Mesodermal cell (in vitro differentiated cells): ENCODE measurements around the gene LNPEP.
"Not testable (repeated sequence)": the region's sequence is repeated elsewhere in the genome, so short reads cannot be mapped to it uniquely, and the experiment has no call there.

Experiments
- H3K27ac ChIP-seq: 2 replicates; pipeline ENCODE4 v1.7.0; 2013; ENCODE audit warnings: mild to moderate bottlenecking, low read depth, low read length, moderate library complexity; ENCODE audit not compliant: severe bottlenecking
- H3K36me3 ChIP-seq: 2 replicates; pipeline ENCODE4 v1.7.1; 2013; ENCODE audit warnings: mild to moderate bottlenecking, low read length, moderate library complexity; ENCODE audit not compliant: control insufficient read depth, insufficient read depth
- H3K4me1 ChIP-seq: one replicate; pipeline ENCODE4 v1.7.1; 2013; ENCODE audit warnings: mild to moderate bottlenecking, low read length; ENCODE audit not compliant: insufficient read depth, control insufficient read depth, poor library complexity, severe bottlenecking
- H3K4me3 ChIP-seq: 2 replicates; pipeline ENCODE4 v1.7.0; 2013; ENCODE audit warnings: low read length, control low read depth, mild to moderate bottlenecking; ENCODE audit not compliant: insufficient read depth, poor library complexity, severe bottlenecking; ENCODE audit errors: extremely low read depth
- H3K9me3 ChIP-seq: 2 replicates; pipeline ENCODE4 v1.7.1; 2013; ENCODE audit warnings: mild to moderate bottlenecking, low read length, moderate library complexity; ENCODE audit not compliant: control insufficient read depth
- WGBS, 2 experiments: methylation state at CpG; one replicate each; pipeline ENCODE4 v1.1.5; 2013; ENCODE audit warnings: missing lambda C conversion rate in 2 of 2; ENCODE audit not compliant: insufficient coverage in 2 of 2; 5-methylcytosine and 5-hydroxymethylcytosine counted together

Gene LNPEP

DNA sequence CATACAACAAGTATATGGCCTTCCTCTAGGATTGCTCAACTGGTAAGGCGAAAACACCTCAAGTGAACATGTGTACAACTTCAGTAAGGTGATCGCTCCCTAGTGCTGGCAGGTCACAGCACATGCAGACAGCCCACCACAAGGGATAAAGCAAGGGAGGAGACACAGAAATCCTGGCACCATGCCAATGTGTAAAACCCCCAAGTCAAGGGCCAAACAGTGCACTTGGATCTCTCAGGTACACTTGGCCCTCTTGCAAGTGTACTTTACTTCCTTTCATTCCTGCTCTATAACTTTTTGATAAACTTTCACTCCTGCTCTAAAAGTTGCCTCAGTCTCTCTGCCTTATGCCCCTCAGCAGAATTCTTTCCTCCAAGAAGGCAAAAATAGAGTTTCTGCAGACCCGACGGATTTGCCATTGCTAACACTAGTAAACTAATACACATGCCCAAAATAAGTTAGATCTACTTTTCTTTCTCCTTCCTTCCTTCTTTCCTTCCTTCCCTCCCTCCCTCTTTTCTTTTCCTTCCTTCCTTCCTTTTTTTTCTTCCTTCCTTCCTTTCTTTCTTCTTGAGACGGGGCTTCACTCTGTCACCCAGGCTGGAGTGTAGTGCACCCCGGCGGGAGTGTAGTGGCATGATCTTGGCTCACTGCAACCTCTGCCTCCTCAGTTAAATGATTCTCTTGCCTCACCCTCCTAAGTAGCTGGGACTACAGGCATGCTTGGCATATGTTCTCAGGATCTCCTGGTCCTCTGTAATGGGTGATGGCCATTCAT, 6.8 kb upstream of the LNPEP start:
- Histone ChIP-seq H3K9me3 (no peaks in the 10 kb centered on the region), H3K4me3 (no peak overlapping the region), H3K36me3 (no peaks in the 10 kb centered on the region), H3K4me1 (no peaks in the 10 kb centered on the region), H3K27ac (no peak overlapping the region)
- WGBS, 2 experiments = 95 to 96% methylated on average over 7 of the region's 7 CpGs

DNA sequence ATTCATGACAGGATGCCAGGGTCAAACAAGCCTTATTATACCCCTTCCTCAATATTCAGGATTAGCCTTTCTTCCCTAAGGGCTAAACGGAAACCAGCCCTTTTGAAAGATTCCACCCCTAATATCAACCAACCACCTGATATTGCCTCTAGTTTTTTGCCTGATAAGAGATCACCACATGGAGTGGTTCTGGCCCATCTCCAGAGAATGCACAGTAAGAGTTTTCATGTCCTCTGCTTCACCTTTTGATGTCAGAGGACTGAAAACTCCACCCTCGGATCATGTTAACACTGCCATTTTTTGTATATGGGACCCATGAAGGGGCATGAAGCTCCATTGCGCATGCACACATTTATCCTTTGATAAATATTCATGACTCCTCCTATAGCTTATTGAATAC, 5.8 kb upstream of the LNPEP start:
- H3K9me3 ChIP-seq = no peaks in the 10 kb centered on the region
- no peak overlapping the region for H3K4me3 ChIP-seq
- H3K27ac ChIP-seq = no peak overlapping the region
- H3K36me3 ChIP-seq = no peaks in the 10 kb centered on the region
- no peaks in the 10 kb centered on the region for H3K4me1 ChIP-seq
- 80 to 90% methylated on average over 3 of the region's 3 CpGs for WGBS, 2 experiments

GRCh38 chr5:96930589-96930988, 5.3 kb upstream of the LNPEP start:
- Histone ChIP-seq H3K27ac (no peak overlapping the region), H3K4me1 (no peaks in the 10 kb centered on the region), H3K9me3 (no peaks in the 10 kb centered on the region), H3K36me3 (no peaks in the 10 kb centered on the region), H3K4me3 (no peak overlapping the region)
- WGBS, 2 experiments = 81 to 83% methylated on average over 1 to 2 of the region's 3 CpGs

GRCh38 chr5:96931037-96931436, 4.8 kb upstream of the LNPEP start:
- 87 to 100% methylated on average over 2 of the region's 2 CpGs for WGBS, 2 experiments
- H3K4me3 ChIP-seq, H3K36me3 ChIP-seq, H3K9me3 ChIP-seq, H3K4me1 ChIP-seq, H3K27ac ChIP-seq: not testable (repeated sequence)

DNA sequence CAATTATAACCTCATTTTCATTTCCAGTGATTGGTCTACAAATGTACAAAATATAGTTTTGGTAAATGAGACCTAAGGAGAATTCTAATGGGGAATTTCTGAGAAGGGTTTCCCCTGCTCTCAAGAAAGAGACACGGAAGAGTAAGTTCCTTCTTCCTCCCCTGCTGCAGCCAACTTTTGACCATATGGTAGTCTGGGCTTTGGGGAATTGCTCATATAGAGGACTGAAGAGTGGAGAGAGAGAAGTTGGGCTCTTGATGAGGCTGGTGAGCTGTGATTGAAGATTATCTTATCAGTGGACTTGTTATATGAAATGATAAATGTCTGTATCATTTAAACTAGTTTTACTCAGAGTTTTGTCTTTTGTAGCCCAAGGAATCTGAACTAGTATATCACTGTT, 4.3 kb upstream of the LNPEP start:
- Histone ChIP-seq H3K27ac (no peak overlapping the region), H3K4me1 (no peaks in the 10 kb centered on the region), H3K36me3 (no peaks in the 10 kb centered on the region), H3K4me3 (no peak overlapping the region), H3K9me3 (no peaks in the 10 kb centered on the region)
- WGBS, 2 experiments = 80% methylated on average over 1 of the region's 1 CpG; no CpG with 5 or more reads in 1 of the 2 experiments

- no peaks in the 10 kb centered on the region for H3K4me1 ChIP-seq
- H3K27ac ChIP-seq = no peak overlapping the region
- H3K9me3 ChIP-seq = no peaks in the 10 kb centered on the region
- no peak overlapping the region for H3K4me3 ChIP-seq
- no peaks in the 10 kb centered on the region for H3K36me3 ChIP-seq
- WGBS, 2 experiments = 100% methylated on average over 2 of the region's 5 CpGs; no CpG with 5 or more reads in 1 of the 2 experiments
Observed at GRCh38 chr5:96932026-96932425, 3.9 kb upstream of the LNPEP start.

GRCh38 chr5:96933764-96934707, 1.8 kb upstream of the LNPEP start:
- H3K27ac ChIP-seq = peak overlapping the region; percentile 84
- H3K9me3 ChIP-seq = no peaks in the 10 kb centered on the region
- H3K36me3 ChIP-seq = no peaks in the 10 kb centered on the region
- 23 to 49% methylated on average over 7 to 9 of the region's 13 CpGs for WGBS, 2 experiments
- no peaks in the 10 kb centered on the region for H3K4me1 ChIP-seq
- peak overlapping the region; percentile 71 for H3K4me3 ChIP-seq

GRCh38 chr5:96934708-96935558, 947 bp upstream of the LNPEP start:
- peak overlapping the region; percentile 71 for H3K4me3 ChIP-seq
- no peaks in the 10 kb centered on the region for H3K9me3 ChIP-seq
- no peaks in the 10 kb centered on the region for H3K36me3 ChIP-seq
- H3K4me1 ChIP-seq = no peaks in the 10 kb centered on the region
- H3K27ac ChIP-seq = peak overlapping the region; percentile 84
- WGBS, 2 experiments = 0% methylated on average over 65 to 69 of the region's 80 CpGs

GRCh38 chr5:96936431-96937320, 796 bp downstream of the LNPEP start:
- Histone ChIP-seq H3K36me3 (no peaks in the 10 kb centered on the region), H3K9me3 (no peaks in the 10 kb centered on the region), H3K4me3 (peak overlapping the region; percentile 71), H3K4me1 (no peaks in the 10 kb centered on the region), H3K27ac (no peak overlapping the region)
- WGBS, 2 experiments = 0 to 2% methylated on average over 18 to 21 of the region's 27 CpGs
